ENCODE results near the gene ZNF394. TPM values are rescaled to one million over a fixed set of nuclear protein-coding genes. Genes with fewer than 3 reads are reported as not detected.

Gene ZNF394
- total and polyA plus RNA-seq, 9 of the 15 experiments (the other 6 are each of a cell fraction or from before 2014, with no cell fraction given), result 2.9 to 32.2 (median 24.2) TPM

DNA sequence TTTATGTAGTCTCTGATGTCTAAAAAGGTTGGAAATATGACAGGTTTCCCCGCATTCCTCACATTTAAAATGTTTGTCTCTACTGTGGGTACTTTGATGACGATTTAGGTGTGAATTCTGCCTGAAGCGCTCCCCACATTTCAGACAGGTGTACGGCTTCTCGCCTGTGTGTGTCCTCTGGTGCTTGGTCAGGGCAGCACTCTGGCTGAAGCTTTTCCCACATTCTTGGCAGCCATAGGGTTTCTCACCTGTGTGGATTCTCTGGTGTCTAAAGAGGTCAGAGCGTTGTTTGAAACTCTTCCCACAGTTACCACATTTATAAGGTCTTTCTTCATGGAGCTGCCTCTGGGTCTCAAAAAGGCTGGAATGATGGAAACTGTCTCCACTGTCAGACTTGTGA is 6.3 kb downstream of the ZNF394 start (continued):
- TF ChIP-seq, protein P1, sequence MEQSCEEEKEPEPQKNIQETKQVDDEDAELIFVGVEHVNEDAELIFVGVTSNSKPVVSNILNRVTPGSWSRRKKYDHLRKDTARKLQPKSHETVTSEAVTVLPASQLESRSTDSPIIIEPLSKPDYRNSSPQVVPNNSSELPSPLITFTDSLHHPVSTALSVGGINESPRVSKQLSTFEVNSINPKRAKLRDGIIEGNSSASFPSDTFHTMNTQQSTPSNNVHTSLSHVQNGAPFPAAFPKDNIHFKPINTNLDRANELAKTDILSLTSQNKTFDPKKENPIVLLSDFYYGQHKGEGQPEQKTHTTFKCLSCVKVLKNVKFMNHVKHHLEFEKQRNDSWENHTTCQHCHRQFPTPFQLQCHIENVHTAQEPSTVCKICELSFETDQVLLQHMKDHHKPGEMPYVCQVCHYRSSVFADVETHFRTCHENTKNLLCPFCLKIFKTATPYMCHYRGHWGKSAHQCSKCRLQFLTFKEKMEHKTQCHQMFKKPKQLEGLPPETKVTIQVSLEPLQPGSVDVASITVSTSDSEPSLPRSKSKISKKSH (CRISPR knock-in tag; IDR thresholded peaks at IDR 0.05), result peak; percentile 63; the same call in 1 of the 2 replicates
- TF ChIP-seq, protein P2, sequence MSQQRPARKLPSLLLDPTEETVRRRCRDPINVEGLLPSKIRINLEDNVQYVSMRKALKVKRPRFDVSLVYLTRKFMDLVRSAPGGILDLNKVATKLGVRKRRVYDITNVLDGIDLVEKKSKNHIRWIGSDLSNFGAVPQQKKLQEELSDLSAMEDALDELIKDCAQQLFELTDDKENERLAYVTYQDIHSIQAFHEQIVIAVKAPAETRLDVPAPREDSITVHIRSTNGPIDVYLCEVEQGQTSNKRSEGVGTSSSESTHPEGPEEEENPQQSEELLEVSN (IDR thresholded peaks at IDR 0.05; ENCODE audit: borderline replicate concordance in 1 of 2, extremely low read depth in 1 of 2, insufficient read depth in 1 of 2, insufficient read length in 1 of 2, low read depth in 1 of 2, low read length in 1 of 2, poor library complexity in 1 of 2, severe bottlenecking in 1 of 2), result peak in 1 of 2 experiments; percentile 34
- TF ChIP-seq TARDBP (IDR thresholded peaks at IDR 0.05), result no peak
- peak in 1 of 2 experiments; percentile 34; a peak in 1 of 4 replicates for TF ChIP-seq TRIM24 (IDR thresholded peaks at IDR 0.05)
- TF ChIP-seq ADNP (tag; IDR thresholded peaks at IDR 0.05), result 0 out of 2 replicates have a peak, but pooled peaks have one; percentile 17
- no peak for TF ChIP-seq EP300 (IDR thresholded peaks at IDR 0.05; ENCODE audit: low read length)
- TF ChIP-seq, protein P3, sequence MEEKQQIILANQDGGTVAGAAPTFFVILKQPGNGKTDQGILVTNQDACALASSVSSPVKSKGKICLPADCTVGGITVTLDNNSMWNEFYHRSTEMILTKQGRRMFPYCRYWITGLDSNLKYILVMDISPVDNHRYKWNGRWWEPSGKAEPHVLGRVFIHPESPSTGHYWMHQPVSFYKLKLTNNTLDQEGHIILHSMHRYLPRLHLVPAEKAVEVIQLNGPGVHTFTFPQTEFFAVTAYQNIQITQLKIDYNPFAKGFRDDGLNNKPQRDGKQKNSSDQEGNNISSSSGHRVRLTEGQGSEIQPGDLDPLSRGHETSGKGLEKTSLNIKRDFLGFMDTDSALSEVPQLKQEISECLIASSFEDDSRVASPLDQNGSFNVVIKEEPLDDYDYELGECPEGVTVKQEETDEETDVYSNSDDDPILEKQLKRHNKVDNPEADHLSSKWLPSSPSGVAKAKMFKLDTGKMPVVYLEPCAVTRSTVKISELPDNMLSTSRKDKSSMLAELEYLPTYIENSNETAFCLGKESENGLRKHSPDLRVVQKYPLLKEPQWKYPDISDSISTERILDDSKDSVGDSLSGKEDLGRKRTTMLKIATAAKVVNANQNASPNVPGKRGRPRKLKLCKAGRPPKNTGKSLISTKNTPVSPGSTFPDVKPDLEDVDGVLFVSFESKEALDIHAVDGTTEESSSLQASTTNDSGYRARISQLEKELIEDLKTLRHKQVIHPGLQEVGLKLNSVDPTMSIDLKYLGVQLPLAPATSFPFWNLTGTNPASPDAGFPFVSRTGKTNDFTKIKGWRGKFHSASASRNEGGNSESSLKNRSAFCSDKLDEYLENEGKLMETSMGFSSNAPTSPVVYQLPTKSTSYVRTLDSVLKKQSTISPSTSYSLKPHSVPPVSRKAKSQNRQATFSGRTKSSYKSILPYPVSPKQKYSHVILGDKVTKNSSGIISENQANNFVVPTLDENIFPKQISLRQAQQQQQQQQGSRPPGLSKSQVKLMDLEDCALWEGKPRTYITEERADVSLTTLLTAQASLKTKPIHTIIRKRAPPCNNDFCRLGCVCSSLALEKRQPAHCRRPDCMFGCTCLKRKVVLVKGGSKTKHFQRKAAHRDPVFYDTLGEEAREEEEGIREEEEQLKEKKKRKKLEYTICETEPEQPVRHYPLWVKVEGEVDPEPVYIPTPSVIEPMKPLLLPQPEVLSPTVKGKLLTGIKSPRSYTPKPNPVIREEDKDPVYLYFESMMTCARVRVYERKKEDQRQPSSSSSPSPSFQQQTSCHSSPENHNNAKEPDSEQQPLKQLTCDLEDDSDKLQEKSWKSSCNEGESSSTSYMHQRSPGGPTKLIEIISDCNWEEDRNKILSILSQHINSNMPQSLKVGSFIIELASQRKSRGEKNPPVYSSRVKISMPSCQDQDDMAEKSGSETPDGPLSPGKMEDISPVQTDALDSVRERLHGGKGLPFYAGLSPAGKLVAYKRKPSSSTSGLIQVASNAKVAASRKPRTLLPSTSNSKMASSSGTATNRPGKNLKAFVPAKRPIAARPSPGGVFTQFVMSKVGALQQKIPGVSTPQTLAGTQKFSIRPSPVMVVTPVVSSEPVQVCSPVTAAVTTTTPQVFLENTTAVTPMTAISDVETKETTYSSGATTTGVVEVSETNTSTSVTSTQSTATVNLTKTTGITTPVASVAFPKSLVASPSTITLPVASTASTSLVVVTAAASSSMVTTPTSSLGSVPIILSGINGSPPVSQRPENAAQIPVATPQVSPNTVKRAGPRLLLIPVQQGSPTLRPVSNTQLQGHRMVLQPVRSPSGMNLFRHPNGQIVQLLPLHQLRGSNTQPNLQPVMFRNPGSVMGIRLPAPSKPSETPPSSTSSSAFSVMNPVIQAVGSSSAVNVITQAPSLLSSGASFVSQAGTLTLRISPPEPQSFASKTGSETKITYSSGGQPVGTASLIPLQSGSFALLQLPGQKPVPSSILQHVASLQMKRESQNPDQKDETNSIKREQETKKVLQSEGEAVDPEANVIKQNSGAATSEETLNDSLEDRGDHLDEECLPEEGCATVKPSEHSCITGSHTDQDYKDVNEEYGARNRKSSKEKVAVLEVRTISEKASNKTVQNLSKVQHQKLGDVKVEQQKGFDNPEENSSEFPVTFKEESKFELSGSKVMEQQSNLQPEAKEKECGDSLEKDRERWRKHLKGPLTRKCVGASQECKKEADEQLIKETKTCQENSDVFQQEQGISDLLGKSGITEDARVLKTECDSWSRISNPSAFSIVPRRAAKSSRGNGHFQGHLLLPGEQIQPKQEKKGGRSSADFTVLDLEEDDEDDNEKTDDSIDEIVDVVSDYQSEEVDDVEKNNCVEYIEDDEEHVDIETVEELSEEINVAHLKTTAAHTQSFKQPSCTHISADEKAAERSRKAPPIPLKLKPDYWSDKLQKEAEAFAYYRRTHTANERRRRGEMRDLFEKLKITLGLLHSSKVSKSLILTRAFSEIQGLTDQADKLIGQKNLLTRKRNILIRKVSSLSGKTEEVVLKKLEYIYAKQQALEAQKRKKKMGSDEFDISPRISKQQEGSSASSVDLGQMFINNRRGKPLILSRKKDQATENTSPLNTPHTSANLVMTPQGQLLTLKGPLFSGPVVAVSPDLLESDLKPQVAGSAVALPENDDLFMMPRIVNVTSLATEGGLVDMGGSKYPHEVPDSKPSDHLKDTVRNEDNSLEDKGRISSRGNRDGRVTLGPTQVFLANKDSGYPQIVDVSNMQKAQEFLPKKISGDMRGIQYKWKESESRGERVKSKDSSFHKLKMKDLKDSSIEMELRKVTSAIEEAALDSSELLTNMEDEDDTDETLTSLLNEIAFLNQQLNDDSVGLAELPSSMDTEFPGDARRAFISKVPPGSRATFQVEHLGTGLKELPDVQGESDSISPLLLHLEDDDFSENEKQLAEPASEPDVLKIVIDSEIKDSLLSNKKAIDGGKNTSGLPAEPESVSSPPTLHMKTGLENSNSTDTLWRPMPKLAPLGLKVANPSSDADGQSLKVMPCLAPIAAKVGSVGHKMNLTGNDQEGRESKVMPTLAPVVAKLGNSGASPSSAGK (IDR thresholded peaks at IDR 0.05), result no peak
- peak in 1 of 3 experiments; percentile 30 for TF ChIP-seq YY1 (IDR thresholded peaks at IDR 0.05; ENCODE audit: borderline replicate concordance in 1 of 3, control insufficient read depth in 1 of 3, extremely low read depth in 1 of 3, insufficient read depth in 3 of 3, insufficient read length in 1 of 3, insufficient replicate concordance in 2 of 3, low read depth in 1 of 3, low read length in 2 of 3)
- TF ChIP-seq, protein P4, sequence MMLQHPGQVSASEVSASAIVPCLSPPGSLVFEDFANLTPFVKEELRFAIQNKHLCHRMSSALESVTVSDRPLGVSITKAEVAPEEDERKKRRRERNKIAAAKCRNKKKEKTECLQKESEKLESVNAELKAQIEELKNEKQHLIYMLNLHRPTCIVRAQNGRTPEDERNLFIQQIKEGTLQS (IDR thresholded peaks at IDR 0.05), result no peak
- TF ChIP-seq, protein P4 (CRISPR knock-in tag; conservative IDR thresholded peaks at IDR 0.05), result 0 out of 2 replicates have a peak, but pooled peaks have one; percentile 40
- peak; percentile 33 for TF ChIP-seq SOX6 (IDR thresholded peaks at IDR 0.05)

All from K562 (cell line).